CD4-positive, alpha-beta T cell treated with Interleukin-15 for 1 hour (primary cell): ENCODE results near the gene ANO2.
"Not testable (repeated sequence)": the region's sequence is repeated elsewhere in the genome, so short reads cannot be mapped to it uniquely, and the experiment has no call there.

Experiments used
- DNase-seq: peaks from one replicate; pipeline ENCODE4 v3.0.0-alpha.2; 2020

The ANO2 gene

DNA sequence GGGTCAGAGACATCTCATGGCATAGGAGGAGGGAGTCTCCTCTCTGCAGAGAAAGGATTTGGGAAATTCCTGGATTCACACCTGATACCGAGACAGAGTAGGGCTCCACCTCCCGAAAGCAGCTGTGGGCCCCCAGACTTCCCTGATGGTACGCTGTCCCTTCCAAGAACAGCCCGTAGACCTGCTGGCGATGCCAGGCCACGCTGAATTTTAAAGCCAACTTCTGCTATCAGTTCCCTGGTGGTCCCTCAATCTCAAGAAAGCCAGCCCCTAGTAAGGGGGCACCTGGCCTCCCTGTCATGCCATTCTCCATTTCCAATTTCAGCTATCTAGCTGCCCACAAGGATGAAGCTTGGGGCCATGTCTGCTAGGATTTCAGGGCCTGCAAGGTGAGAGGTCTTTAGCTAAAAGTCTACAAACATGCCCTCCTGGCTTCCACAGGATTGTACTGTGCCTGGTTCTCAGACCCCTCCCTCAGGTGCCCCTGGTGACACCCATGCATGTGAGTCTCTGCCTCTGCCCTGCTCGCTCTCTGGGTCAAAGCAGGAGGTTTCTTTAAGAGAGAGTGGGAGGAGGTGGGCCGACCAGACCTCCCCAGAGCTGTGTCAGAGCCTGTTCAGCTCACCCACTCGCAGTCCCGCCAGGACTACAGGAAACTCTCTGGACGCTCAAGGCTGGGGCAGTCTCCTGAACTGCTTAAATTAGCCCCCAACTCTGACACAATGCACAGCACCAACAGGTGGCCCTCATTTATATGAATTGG is 30.5 kb downstream of the ANO2 start:
- no peak for DNase-seq

DNA sequence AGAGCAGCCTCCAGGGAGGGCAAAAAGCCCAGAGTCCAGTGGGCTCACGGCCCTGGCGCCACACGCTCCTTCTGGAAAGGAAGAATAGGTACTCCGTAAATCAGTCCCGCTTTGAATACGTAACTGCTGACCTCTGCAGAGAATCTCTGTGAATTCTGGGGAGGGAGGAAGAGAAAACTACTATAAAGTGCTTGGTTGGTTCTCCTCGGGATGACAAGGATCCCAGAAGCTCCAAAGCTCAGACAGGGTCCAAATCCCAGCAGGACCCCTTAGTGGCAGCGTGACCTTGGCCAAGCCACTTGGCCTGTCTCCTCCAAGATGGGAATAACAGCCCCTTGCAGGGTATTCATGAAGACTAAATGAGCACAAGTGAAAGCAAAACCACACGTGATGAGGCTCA is 31.7 kb downstream of the ANO2 start:
- DNase-seq: no peak

DNA sequence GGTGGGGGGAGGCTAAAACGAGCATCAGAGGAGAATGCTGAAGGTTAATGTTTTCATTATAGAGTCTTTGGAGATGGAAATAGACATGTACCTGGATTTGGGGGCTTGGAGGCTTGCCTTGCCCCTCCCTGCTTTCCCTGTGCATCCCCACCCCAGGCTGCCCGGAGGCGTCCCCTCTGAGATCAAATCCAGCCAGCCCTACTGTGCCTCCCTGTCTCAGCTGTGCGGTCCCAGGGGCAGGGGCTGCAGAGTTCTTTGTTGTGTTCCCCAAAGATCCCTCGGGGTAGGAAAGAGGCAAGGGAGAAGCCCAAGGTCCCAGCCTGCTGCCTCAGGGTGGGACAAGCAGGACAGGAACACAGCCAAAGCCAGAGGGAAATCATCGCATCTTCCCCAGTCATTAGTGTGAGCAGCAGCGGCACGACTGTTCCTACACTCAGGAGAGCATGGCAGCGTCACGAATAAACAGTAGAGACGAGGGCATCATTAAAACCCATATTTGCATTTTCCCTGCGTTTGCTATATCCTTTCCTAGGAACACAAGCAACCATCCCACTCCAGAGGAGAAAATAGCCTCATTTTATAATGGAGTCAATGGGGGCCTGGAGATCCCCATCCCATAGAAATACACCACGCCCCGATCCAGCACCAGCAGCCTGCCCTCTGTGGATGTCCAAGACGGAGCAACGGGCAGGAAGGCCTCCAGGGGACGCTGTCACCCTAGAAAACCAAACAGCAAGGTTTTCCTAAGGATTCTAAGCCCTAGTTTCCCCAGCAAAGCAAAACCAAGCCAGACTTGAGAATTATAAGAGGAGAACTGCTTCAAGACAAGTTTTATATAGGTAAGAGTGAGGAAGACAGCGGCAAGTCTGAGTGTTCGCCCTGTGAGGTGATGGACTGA is 32.4 kb downstream of the ANO2 start:
- no peak for DNase-seq

DNA sequence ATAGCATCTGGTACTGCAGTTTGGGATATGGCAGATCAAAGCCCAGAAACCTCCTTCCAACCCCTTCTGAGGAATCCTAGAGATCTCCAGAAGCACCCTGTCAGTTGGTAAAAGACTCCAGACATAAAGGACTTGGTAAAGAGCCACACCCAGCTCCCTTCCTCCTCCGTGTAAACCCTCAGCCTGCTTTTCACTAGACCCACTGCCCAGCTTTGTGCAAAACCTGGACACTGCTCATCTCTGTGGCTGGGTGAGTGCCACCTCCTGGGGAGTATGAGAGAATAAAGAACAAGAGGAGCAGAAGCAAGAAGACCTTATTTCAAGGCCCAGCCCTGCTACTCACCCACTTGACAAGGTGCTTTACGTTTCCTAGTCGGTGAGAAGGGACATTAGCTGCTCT is 33.0 kb downstream of the ANO2 start:
- no peak for DNase-seq

DNA sequence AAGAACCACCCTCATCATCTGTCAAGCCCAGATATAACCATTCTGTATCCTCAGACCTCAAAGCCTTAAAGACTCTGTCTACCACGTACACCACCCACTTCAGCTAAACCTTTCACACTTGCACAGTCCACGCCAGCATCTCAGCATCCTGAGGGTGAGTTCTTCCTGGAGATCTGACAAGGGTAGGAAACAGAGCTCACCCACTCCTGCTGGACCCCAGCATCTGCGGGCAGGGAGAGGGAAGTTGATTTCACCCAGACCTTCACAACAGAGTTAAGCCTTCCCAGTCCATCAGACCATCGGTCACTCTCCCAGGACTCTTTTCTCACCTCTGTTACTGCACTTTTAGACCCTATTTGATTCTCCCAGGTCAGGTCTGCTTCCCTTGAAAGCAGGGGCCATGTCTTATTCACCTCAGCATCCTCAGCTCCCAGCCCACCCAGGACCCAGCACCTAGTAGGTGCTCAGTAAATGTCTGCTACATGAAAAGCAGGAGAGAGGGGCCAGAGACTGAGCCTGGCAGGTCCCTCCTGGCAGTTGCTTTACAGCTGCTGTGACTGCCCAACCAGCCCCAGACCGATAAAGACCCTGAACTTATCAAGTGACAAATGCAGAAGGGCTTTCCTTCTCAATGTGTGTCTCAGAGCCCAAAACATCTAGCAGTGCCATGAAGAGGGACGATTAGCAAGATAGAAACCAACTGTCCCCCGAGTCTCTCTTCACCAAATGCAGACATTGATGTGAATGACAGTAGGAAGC is 34.1 kb downstream of the ANO2 start:
- DNase-seq: no peak

DNA sequence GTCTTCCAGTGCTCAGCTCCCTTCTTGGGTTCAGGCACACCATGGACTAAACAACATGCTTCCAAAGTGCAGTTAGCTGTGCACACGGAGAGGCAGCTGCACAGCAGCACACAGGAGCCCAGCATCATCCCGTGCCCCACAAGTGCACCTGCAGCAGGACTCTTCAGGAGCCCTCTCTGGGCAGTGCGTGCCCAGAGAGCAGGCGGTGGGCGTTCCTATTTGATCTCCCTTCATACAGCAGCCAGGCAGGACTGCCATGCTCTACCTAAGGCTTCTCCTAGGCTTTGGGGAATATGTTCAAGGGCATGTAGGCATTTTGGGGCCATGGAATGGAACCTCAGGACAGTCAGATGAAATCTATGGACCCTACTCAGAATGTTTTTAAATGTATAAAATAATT is 35.5 kb downstream of the ANO2 start:
- no peak for DNase-seq

DNA sequence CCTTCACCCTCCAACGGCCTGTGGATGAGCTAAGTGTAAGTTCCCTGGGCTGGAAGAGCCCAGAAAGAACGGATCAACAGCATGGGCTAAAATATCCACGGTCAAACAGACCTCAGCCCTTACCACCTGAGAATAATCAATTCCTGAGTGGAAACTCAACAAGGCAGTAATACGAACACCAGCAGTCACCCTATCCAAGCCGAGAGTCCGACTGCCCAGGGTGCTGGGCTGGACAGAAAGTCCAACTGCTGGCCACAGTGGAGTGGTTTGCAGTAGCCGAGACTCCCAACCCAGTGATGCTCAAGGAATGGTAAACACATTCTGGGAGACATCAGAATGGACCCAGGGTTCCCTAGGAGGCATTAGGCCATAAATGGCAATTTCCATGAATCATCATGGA is 36.8 kb downstream of the ANO2 start:
- no peak for DNase-seq

DNA sequence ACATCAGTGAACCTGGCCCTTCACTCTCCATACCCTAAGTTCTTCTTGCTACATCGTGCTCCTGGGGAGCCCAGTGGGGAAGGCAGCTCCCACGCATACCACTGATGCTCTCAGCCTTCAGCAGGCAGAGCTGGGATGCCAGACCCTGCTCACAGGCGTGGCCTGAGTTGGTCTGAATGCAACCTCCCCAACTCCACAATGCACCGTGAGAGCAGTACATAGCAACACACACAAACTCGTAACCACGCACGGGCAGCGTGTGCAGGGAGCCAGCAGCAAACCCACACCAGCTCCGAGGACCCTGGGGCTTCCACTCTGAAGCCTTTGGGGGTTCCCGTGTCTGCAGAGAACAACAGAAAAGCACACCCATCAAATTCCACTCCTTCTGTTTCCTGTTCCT is 37.3 kb downstream of the ANO2 start:
- no peak for DNase-seq

DNA sequence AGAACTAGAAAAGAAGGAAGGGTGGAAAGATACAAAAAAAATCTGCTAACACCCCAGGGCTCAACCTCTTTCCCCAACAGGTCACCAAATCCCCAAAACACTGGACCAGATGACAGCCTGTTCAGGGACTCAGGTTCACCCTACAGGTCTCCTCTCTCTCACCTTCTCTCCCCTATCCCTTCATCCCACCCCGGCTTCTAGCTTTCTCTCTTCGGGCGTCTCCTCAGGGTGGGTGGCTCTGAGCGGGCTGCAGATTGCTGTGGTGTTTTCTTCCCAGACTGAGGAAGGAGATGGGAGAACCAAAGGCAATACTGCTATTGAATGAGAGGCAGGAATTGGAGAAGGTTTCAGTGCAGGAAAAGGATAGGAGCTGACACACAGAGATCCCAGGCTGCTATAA is 39.3 kb downstream of the ANO2 start:
- no peak for DNase-seq

DNA sequence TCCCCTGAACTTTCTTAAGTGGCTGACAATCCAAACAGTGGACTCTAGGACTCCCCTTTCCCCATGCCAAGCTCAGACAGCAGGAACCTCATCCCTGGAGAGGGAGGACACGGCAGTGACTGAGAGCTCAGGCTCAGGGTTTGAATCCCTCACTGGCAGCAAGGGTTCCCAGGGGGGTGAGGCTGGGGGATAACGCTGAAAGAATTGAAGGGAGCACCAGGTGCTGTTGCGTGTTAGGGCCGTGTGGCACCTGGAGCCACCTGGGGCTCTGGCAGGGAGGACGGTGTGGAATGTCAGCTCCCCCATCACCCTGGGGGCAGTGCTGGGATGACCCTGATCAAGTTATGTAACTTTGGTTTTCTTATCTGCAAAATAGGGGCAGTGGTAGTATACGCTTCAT is 40.1 kb downstream of the ANO2 start:
- DNase-seq: no peak

DNA sequence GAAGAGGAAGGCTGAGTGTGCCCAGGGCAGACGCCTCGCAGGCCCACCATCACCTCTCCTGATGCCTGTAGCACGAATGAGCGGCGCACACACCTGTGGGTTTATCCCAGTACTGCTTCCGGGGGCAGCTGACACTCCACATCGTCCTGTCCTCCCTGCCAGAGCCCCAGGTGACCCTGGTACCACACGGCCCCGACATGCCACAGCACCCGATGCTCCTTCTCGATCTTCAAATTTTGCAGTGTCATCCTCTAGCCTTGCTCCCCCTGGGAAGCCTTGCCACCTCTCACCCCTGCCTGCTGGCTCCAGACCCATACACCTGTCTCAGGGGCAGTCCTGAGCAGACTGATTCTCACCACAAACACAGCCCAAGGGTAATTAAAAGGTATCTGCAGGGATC is 40.6 kb downstream of the ANO2 start:
- no peak for DNase-seq

DNA sequence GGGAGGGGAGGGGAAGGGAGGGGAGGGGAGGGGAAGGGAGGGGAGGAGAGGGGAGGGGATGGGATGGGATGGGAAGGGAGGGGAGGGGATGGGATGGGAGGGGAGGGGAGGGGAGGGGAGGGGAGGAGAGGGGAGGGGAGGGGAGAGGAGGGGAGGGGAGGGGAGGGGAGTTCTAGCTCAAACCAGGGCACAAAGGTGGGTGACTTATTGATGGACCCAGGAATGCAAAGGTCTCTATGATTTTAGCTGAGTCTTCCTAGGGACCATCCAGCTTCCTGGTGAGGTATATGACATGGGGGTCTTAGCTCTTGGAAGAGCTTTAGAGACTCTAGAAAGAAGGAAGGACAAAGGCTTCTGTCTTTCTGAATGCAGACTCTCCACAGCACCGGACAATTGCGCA is 42.3 kb downstream of the ANO2 start:
- no peak for DNase-seq

DNA sequence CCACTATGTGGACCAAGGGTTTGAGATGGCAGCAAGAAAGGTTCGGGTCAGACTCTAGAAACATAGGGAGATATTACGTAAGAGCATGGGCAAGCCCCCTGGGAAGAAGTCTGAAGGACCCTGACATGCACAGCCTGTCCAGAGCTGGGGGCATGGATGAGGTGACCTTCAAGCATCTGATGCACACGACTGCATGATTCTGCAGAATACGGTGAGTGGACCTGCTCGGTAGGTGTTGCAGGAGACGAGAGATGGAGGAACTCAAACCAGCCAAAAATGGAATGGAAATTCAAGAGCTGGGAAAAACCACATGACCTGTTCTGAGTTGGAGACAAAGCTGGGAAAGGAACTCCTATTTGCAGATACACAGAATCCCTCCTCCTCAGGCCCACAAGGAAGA is 43.6 kb downstream of the ANO2 start:
- no peak for DNase-seq

DNA sequence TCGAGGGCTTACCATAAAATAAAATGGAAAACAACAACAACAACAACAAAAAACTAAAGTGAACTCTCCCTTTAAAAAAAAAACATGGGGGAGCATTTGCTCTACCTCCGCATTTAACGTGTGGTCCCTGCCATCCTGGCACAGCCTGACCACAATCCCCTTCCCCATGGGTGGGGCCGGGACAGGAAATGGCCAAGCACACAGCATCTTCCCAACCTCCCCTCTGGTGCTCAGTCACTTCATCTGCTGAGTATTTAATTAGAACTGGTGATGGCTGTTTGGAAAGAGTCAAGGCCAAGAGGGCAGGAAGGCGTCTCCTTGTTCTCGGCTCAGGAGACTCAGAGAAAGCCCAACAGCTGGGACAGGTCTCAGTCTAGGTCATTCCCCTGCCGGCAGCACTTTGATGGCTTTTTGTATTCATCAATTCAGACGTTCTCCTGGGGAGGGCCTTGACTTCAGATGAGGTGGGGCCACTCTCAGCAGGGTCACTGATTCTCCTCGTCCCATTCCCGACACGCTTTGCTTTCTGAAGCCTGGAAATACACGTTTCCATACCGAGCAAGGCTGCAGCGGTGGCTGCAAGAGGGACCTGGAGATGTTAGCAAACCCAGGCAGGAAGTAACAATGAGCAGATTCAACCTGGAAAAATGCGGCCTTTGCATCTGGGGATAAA is 44.4 kb downstream of the ANO2 start:
- no peak for DNase-seq

DNA sequence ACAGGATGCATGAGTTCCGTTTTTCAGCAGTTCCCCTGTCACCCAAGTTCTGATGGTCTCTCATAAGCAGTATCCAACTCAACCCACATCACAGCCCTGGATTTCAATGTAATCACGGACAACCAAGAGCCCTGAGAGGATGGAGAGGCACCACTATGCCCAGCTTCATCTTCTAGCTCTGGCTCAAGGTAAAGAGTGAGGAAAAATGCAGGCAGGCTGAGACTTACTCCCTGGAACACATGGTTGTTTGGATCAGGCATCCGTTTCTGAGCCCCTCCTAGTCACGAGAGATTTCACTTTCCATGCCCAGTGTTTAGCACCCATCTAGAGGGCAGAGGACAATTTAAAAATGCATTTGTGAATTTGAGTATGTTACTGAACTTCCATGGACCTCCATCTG is 45.0 kb downstream of the ANO2 start:
- DNase-seq: no peak

DNA sequence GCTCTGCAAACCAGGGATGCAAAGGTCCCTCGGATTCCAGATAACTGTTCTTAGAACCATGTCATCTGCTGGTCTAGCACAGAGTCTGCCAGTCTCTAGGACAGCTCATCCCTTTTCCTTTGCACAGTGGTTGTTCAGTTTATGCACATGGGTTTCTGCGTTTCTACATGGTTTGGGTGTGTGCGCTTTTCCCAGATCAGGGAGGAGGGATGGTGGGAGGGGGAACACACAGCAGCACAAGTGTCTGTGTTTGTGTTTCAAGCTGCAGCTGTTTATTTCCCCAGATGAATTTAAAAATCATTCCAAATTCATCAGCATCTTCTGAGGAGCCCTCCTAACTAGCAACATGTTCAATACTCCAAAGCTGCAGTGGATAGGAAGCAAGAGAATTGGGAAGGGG is 45.4 kb downstream of the ANO2 start:
- DNase-seq: no peak

DNA sequence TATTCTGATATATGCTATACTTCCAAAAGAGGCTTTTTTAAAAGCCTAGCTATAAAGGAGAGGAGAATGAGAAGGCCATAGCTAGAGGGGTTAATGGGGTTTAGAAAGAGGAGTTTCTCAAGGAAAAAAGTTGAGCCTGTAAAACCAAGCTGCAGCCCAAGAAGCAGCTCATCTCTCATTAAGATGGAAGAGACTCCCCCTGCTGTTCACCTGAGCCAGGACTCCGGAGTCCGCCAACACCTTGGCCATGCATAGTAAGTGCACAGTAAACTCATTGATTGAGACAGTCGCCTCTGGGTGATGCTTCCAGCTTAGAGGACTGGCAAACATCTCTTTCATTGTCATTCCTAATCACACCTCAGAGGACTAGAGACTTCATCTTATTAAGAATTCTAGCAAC is 46.2 kb downstream of the ANO2 start:
- no peak for DNase-seq

DNA sequence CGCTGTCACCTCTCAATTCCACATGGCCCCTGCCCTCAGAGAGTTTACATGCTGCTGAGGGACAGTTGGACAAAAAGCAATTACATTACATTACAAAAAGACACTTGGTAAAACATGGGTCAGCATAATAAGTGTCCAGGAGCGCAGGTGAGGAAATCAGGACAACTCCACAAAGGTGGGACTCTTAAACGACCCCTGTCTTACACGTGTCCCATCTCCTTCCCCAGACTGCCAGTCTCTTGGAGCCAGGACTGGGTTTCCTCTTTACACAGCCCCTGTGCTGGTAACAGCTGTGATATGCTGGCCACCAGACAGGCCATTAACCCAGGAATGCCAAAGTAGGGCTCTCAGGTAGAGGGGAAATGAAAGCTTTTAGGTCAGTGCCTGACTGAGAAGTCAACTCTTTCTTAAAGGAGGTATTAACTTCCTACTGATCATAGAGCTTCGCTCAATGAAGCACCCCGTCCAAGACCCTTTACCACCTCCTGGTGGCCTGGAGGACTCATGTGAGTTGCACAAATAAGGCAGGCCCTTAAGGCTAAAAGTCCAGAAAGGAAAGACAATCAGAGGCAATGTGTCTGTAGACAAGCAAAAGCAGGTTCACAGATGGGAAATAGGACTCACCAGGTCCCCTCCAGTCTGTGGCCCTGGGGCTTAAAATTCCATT is 55.5 kb downstream of the ANO2 start:
- DNase-seq: no peak

DNA sequence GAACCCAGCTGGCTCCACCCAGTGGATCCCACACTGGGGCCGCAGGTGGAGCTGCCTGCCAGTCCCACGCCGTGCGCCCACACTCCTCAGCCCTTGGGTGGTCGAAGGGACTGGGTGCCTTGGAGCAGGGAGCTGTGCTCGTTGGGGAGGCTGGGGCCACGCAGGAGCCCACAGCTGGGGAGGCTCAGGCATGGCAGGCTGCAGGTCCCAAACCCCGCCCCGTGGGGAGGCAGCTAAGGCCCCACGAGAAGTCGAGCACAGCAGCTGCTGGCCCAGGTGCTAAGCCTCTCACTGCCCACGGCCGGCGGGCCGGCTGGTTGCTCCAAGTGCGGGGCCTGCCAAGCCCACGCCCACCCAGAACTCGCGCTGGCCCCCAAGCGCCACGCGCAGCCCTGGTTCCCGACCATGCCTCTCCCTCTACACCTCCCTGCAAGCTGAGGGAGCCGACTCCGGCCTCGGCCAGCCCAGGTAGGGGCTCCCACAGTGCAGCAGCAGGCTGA is 56.2 kb downstream of the ANO2 start:
- no peak for DNase-seq

DNA sequence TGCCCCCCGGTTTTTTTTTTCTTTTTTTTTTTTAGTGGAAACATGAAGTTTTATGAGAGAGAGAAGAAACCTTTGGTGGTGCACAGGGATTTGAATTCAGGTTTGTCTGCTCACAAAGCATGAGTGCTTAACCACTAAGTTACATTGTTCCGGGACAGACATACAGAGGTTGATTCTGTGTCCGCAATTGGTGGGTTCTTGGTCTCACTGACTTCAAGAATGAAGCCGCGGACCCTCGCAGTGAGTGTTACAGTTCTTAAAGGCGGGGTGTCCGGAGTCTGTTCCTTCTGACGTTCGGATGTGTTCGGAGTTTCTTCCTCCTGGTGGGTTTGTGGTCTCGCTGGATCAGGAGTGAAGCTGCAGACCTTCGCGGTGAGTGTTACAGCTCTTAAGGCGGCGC is 57.2 kb downstream of the ANO2 start:
- DNase-seq: not testable (repeated sequence)

DNA sequence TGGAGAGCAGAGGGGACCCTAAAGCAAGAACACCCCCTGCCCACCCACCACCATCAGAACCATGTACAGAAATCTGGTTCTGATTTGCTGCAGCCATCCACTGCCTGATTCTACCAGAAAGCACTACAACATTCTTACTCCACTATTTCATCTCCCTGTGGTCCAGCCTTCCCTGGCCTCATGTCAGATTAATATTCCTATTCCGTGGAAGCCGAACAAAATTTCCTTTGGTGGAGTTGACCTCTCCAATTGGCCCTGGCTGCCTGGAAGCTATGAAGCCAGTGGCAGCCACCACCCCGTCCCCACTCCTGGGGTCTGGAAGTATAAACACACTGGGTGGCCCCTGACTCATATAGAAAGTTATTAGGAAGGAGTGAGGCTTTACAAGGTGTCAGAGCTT is 60.2 kb downstream of the ANO2 start:
- DNase-seq: no peak

DNA sequence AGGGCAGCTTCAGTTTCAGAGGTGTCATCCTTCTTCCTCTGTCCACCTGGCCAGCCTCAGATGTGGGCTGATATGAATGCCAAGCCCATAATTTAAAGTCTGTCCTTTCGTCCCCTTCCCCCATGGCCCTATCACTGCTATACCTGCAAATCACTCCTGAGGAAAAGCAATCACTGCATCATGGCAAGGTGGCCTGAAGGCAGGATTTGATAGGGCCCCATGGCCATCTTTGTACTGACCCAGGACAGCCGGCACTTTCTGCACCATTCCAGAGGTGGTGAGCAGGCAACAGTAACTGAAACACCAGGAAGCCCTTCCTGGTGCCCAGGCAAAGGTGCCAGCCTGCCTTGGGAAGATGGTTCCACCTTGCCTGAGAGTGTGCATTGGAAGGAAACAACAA is 60.8 kb downstream of the ANO2 start:
- no peak for DNase-seq
